PC-9 (cell line): ENCODE results near the gene ST3GAL2.

ENCODE experiments used
- CTCF ChIP-seq: fragments of 200-600 bp; sonication (generic); conservative IDR thresholded peaks from 2 replicates; pipeline ENCODE4 v1.6.1; 2017; ENCODE audit warnings: mixed run types, antibody characterized with exemption, mild to moderate bottlenecking, moderate library complexity
- EZH2 ChIP-seq: fragments of 200-600 bp; sonication (generic); IDR thresholded peaks from 2 replicates; pipeline ENCODE4 v1.8.0; 2017; ENCODE audit warnings: antibody characterized with exemption, low read depth

GRCh38 chr16:70470927-70471341 lies 32.0 kb upstream of the ST3GAL2 start:
- TF ChIP-seq CTCF: peak; percentile 58
- no peak for TF ChIP-seq EZH2
